H1 (cell line): ENCODE measurements around the gene PDZD2. TPM values are rescaled to one million over a fixed set of nuclear protein-coding genes. Genes with fewer than 3 reads are reported as not detected.
A peak's percentile ranks its signal among the peaks of the same experiment; 100 is the strongest.

Experiments used
- CTCF ChIA-PET: fragments of 300-600 bp; sonication (Branson Sonifier 250); formaldehyde crosslinking; loops from one replicate; lab custom pipeline; 2021; ENCODE audit not compliant: partially characterized antibody; lab: Charles Lee
- POLR2A ChIA-PET: fragments of 300-600 bp; sonication (Branson Sonifier 250); formaldehyde crosslinking; loops from one replicate; lab custom pipeline; 2021; ENCODE audit warnings: inconsistent platforms; ENCODE audit not compliant: partially characterized antibody; lab: Charles Lee
- DNase-seq, 2 experiments: peaks; one replicate each; pipeline versions ENCODE4 v3.0.0 to v3.0.0-alpha.2; 2010 to 2022; ENCODE audit warnings: low spot score in 2 of 2, low read depth in 1 of 2, mixed read lengths in 1 of 2
- FAIRE-seq: peaks from 2 replicates; lab custom pipeline; 2011; peaks lifted over from hg19 to GRCh38; lab: Jason Lieb, UNC
- H2AFZ ChIP-seq: 2 replicates; pipeline ENCODE4 v1.8.1; 2012; ENCODE audit warnings: low read length, inconsistent platforms
- H2AK5ac ChIP-seq: 2 replicates; pipeline ENCODE4 v1.6.1; 2013; ENCODE audit warnings: low read depth, low read length
- H2BK120ac ChIP-seq: replicated peaks from 2 replicates; pipeline ENCODE3; 2013; ENCODE audit warnings: low read depth, low read length, inconsistent platforms
- H2BK12ac ChIP-seq: 2 replicates; pipeline ENCODE4 v1.6.1; 2013; ENCODE audit warnings: low read depth, low read length
- H2BK15ac ChIP-seq: 2 replicates; pipeline ENCODE4 v1.6.1; 2013; ENCODE audit warnings: low read length
- H2BK20ac ChIP-seq: 2 replicates; pipeline ENCODE4 v1.6.1; 2013; ENCODE audit warnings: low read length
- H2BK5ac ChIP-seq: 2 replicates; pipeline ENCODE4 v1.6.1; 2013; ENCODE audit warnings: low read depth, low read length
- H3K14ac ChIP-seq: 2 replicates; pipeline ENCODE4 v1.6.1; 2013; ENCODE audit warnings: inconsistent platforms; ENCODE audit not compliant: insufficient read length
- H3K18ac ChIP-seq: 2 replicates; pipeline ENCODE4 v1.6.1; 2013; ENCODE audit warnings: low read length; ENCODE audit errors: extremely low read depth
- H3K23ac ChIP-seq: 2 replicates; pipeline ENCODE4 v1.6.1; 2013; ENCODE audit warnings: inconsistent platforms; ENCODE audit not compliant: insufficient read length
- H3K23me2 ChIP-seq: 2 replicates; pipeline ENCODE4 v1.6.1; 2013; ENCODE audit warnings: low read depth, low read length
- H3K27ac ChIP-seq: 2 replicates; pipeline ENCODE4 v1.6.1; 2011; ENCODE audit warnings: low read depth, low read length, inconsistent platforms
- H3K27me3 ChIP-seq, 4 experiments: replicated peaks in 1 of 4; 1 replicate in 1 of 4; 2 replicates in 3 of 4; pipeline versions ENCODE4 v1.6.1 to v1.8.1; 2011 to 2013; ENCODE audit warnings: low read length in 3 of 4, mild to moderate bottlenecking in 3 of 4, inconsistent platforms in 2 of 4, mixed read lengths in 2 of 4, moderate library complexity in 1 of 4; ENCODE audit not compliant: control insufficient read depth in 3 of 4, insufficient read depth in 3 of 4; ENCODE audit errors: extremely low read depth in 1 of 4
- H3K36me3 ChIP-seq, 4 experiments: 2 replicates each; pipeline versions ENCODE4 v1.6.1 to v1.8.1; 2011 to 2013; ENCODE audit warnings: mild to moderate bottlenecking in 4 of 4, low read length in 3 of 4, moderate library complexity in 2 of 4, control low read depth in 1 of 4, inconsistent platforms in 1 of 4; ENCODE audit not compliant: insufficient read depth in 4 of 4, control insufficient read depth in 2 of 4
- H3K4ac ChIP-seq: replicated peaks from 2 replicates; pipeline ENCODE3; 2013; ENCODE audit warnings: low read length, low read depth, mixed read lengths, inconsistent platforms; ENCODE audit not compliant: insufficient read length
- H3K4me1 ChIP-seq, 4 experiments: replicated peaks in 1 of 4; 1 replicate in 1 of 4; 2 replicates in 3 of 4; pipeline versions ENCODE4 v1.6.1 to v1.8.1; 2011 to 2013; ENCODE audit warnings: low read length in 3 of 4, inconsistent platforms in 2 of 4, mixed read lengths in 1 of 4; ENCODE audit not compliant: insufficient read depth in 4 of 4, control insufficient read depth in 3 of 4
- H3K4me2 ChIP-seq, 2 experiments: 2 replicates each; pipeline versions ENCODE4 v1.6.1 to v1.8.1; 2011 to 2013; ENCODE audit warnings: low read depth in 2 of 2, low read length in 2 of 2, control low read depth in 1 of 2, inconsistent platforms in 1 of 2, mild to moderate bottlenecking in 1 of 2; ENCODE audit not compliant: insufficient read depth in 1 of 2
- H3K4me3 ChIP-seq, 4 experiments: fragments of 200-600, 300-600 bp in 1 of 4; sonication (generic), shearing (Covaris generic), sonication (Bioruptor Twin) in 1 of 4; 2 replicates each; pipeline versions ENCODE4 v1.5.1 to v1.8.1; 2011 to 2016; ENCODE audit warnings: low read length in 4 of 4, low read depth in 3 of 4, control low read depth in 2 of 4, inconsistent platforms in 2 of 4, mild to moderate bottlenecking in 2 of 4, mixed read lengths in 1 of 4, moderate library complexity in 1 of 4; ENCODE audit not compliant: insufficient read depth in 2 of 4; ENCODE audit errors: extremely low read depth in 1 of 4
- H3K56ac ChIP-seq: replicated peaks from 2 replicates; pipeline ENCODE3; 2013; ENCODE audit warnings: low read depth, mild to moderate bottlenecking, mixed read lengths, low read length, inconsistent platforms; ENCODE audit not compliant: insufficient read length
- H3K79me1 ChIP-seq: 2 replicates; pipeline ENCODE4 v1.6.1; 2013; ENCODE audit warnings: low read depth, low read length, control low read depth
- H3K79me2 ChIP-seq, 2 experiments: 2 replicates each; pipeline versions ENCODE4 v1.6.1 to v1.8.1; 2012 to 2013; ENCODE audit warnings: low read length in 2 of 2, mild to moderate bottlenecking in 2 of 2, inconsistent platforms in 1 of 2; ENCODE audit not compliant: insufficient read depth in 2 of 2, control insufficient read depth in 1 of 2
- H3K9ac ChIP-seq, 4 experiments: replicated peaks in 1 of 4; 1 replicate in 1 of 4; 2 replicates in 3 of 4; pipeline versions ENCODE4 v1.6.1 to v1.8.1; 2011 to 2013; ENCODE audit warnings: low read depth in 3 of 4, low read length in 3 of 4, control low read depth in 2 of 4, mild to moderate bottlenecking in 2 of 4, moderate library complexity in 2 of 4, inconsistent platforms in 1 of 4; ENCODE audit errors: extremely low read depth in 1 of 4
- H3K9me3 ChIP-seq, 2 experiments: 2 replicates each; pipeline versions ENCODE4 v1.6.1 to v1.8.1; 2012 to 2013; ENCODE audit warnings: mild to moderate bottlenecking in 2 of 2, moderate library complexity in 2 of 2, control low read depth in 1 of 2, inconsistent platforms in 1 of 2, low read depth in 1 of 2, low read length in 1 of 2, mixed read lengths in 1 of 2; ENCODE audit not compliant: insufficient read depth in 2 of 2
- H4K20me1 ChIP-seq, 2 experiments: replicated peaks in 1 of 2; 2 replicates each; pipeline versions ENCODE3 to v1.8.1; 2011 to 2013; ENCODE audit warnings: inconsistent platforms in 2 of 2, low read length in 2 of 2, mild to moderate bottlenecking in 1 of 2; ENCODE audit not compliant: insufficient read depth in 2 of 2, control insufficient read depth in 1 of 2
- H4K5ac ChIP-seq: 2 replicates; pipeline ENCODE4 v1.6.1; 2013; ENCODE audit warnings: low read length, low read depth, mixed read lengths, inconsistent platforms; ENCODE audit not compliant: insufficient read length
- H4K8ac ChIP-seq: 2 replicates; pipeline ENCODE4 v1.8.0; 2013; ENCODE audit warnings: mild to moderate bottlenecking, moderate library complexity, low read length, inconsistent platforms; ENCODE audit not compliant: insufficient read depth; ENCODE audit errors: extremely low read depth
- H4K91ac ChIP-seq: replicated peaks from 2 replicates; pipeline ENCODE3; 2013; ENCODE audit warnings: low read length, mixed read lengths, inconsistent platforms; ENCODE audit not compliant: insufficient read length
- WGBS, 2 experiments: shearing (Covaris generic) in 1 of 2; methylation state at CpG; one replicate each; pipeline versions ENCODE4 v1.1.6 to v1.1.7; 2013 to 2015; ENCODE audit warnings: low lambda C conversion rate in 2 of 2, mixed read lengths in 2 of 2, inconsistent platforms in 1 of 2, low coverage in 1 of 2, missing lambda C conversion rate in 1 of 2; ENCODE audit not compliant: insufficient replicate concordance in 2 of 2, insufficient coverage in 1 of 2, insufficient read length in 1 of 2; ENCODE audit errors: extremely low coverage in 1 of 2, missing lambda C conversion rate in 1 of 2; 5-methylcytosine and 5-hydroxymethylcytosine counted together
- polyA plus RNA-seq, 7 experiments: library from polyadenylated mRNA; depleted of rRNA in 3 of 7; stranded (reverse) in 5 of 7; unstranded in 2 of 7; fragments of >200 nt in 5 of 7; fragments of 200-250 nt in 2 of 7; gene quantifications; 1 replicate in 5 of 7; 2 replicates in 1 of 7; 4 replicates in 1 of 7; pipeline versions ENCODE4 v1.2.1 to v1.2.3, GENCODE V29; 2011 to 2013; ENCODE audit warnings: missing spikeins in 2 of 7, mixed read lengths in 2 of 7
- total RNA-seq: library from RNA; stranded (reverse); fragmentation: NEBNext Ultra II Directional; extraction: Animal tissue kit (Norgen Biotek cat#: 25700); gene quantifications from 2 replicates; pipeline ENCODE4 v1.2.1, GENCODE V29; 2021

Gene PDZD2
- total and polyA plus RNA-seq, 2 of the 8 experiments (the other 6 are each of a cell fraction or from before 2014, with no cell fraction given), result 1.2 to 6.8 TPM

- CTCF ChIA-PET, result no interaction called here
- DNase-seq (no peak), FAIRE-seq (no peak)
Measured at GRCh38 chr5:31982027-31982426, 343.1 kb downstream of the PDZD2 start.

More at GRCh38 chr5:31982027-31982426, 343.1 kb downstream of the PDZD2 start:
- H4K5ac ChIP-seq, result no peak overlapping the region
- H3K23ac ChIP-seq, result no peak overlapping the region
- no peak overlapping the region for H3K4me2 ChIP-seq
- no peak overlapping the region for H3K9ac ChIP-seq
- H3K79me1 ChIP-seq, result no peaks in the 10 kb centered on the region
- H3K4ac ChIP-seq, result no peak overlapping the region
- H3K79me2 ChIP-seq, result no peaks in the 10 kb centered on the region
- H2BK15ac ChIP-seq, result peak overlapping the region; percentile 93; the same call in 1 of the 2 replicates
- H3K27ac ChIP-seq, result no peak overlapping the region
- POLR2A ChIA-PET, result no interaction called here
- no peak overlapping the region for H2AFZ ChIP-seq
- no peak overlapping the region for H2BK20ac ChIP-seq
- H3K18ac ChIP-seq, result no peak overlapping the region
- H3K4me1 ChIP-seq, result peaks cover 0 to 3% (median 0%) of the 10 kb centered on the region in 4 experiments; a peak in 1 of 7 replicates
- no peak overlapping the region for H3K4me3 ChIP-seq
- H3K27me3 ChIP-seq, result no peaks in the 10 kb centered on the region
- no peak overlapping the region for H2BK5ac ChIP-seq
- H3K23me2 ChIP-seq, result no peaks in the 10 kb centered on the region
- no peaks in the 10 kb centered on the region for H4K20me1 ChIP-seq
- H2AK5ac ChIP-seq, result peak overlapping the region; percentile 70; the same call in 1 of the 2 replicates
- no peak overlapping the region for H3K14ac ChIP-seq
- H3K9me3 ChIP-seq, result 0 out of 4 replicates have a peak, but pooled peaks cover 0 to under 1% of the 10 kb centered on the region in 2 experiments
- no peak overlapping the region for H4K8ac ChIP-seq
- no peak overlapping the region for H3K56ac ChIP-seq
- WGBS, 2 experiments, result 90% methylated on average over 6 of the region's 6 CpGs; no CpG with 5 or more reads in 1 of the 2 experiments
- no peak overlapping the region for H2BK12ac ChIP-seq
- H4K91ac ChIP-seq, result no peak overlapping the region
- H3K36me3 ChIP-seq, result no peaks in the 10 kb centered on the region
- no peak overlapping the region for H2BK120ac ChIP-seq
